ENCODE results near the gene BMP8A. TPM values are rescaled to one million over a fixed set of nuclear protein-coding genes. Genes with fewer than 3 reads are reported as not detected.
A peak's percentile ranks its signal among the peaks of the same experiment; 100 is the strongest.

BMP8A gene
- total and polyA plus RNA-seq, 3 experiments from 2014 or later = 0.18 TPM; not detected in 2

DNA sequence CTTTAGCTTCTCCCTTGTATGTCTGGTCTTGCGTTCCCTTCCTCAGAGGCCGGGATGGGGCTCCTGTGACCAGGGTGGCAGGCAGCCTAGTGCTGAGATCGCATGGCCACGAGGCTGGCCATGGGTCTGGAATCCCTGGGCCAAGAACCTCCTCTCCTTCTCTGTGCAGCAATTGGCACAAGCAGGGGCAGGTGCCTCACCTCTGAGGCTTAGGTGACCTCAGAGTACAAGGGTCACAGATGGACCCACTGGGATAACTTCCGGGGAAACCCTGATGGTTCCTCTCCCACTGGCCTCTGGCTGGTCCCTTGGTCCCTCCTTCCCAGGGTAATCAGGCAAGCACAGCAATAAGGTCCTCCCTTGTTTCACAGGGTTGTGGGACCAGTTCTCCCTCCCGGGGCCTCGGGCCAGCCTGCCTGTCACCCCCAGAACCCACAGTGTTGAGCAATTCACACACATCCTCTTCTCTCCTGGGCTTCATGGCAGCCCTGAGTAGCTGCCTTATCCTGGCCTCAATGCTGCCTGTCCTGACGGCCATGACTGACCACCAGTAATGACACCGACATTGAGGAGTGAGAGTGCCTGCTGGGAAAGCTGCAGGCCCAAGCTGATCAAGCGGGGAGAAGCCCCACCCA lies 38.6 kb downstream of the BMP8A start:
- no peaks in the 10 kb centered on the region for H3K9me3 Mint-ChIP-seq
- peaks cover 0 to 50% (median 10%) of the 10 kb centered on the region in 3 donors for H3K36me3 Mint-ChIP-seq
- ChIA-PET POLR2A (interaction anchor here (0.5 to 0.6 kb wide), 2 partner anchors 106 to 139 kb away, joined by 5 read pairs; no protein-coding TSS in a partner anchor), CTCF (interaction anchor here (3.4 kb wide), 1 partner anchor 9 kb away, joined by 7 read pairs; no protein-coding TSS in a partner anchor)
- no peak for DNase-seq
- Histone ChIP-seq H3K4me1 (ENCODE audit: insufficient read depth, low read length) (peaks cover 12% of the 10 kb centered on the region), H3K27me3 (ENCODE audit: insufficient read depth, low read length, poor library complexity, severe bottlenecking) (no peaks in the 10 kb centered on the region), H3K36me3 (ENCODE audit: insufficient read depth, low read length) (peaks cover 7% of the 10 kb centered on the region), H3K4me3 (ENCODE audit: low read length) (no peak overlapping the region), H3K9me3 (ENCODE audit: low read length) (no peaks in the 10 kb centered on the region), H3K27ac (ENCODE audit: low read depth, low read length) (no peak overlapping the region)
- peaks cover 0 to 1% of the 10 kb centered on the region in 2 donors for H3K27me3 Mint-ChIP-seq
- no peak overlapping the region for H3K4me3 Mint-ChIP-seq
- peaks cover 6 to 10% (median 8%) of the 10 kb centered on the region in 3 donors for H3K4me1 Mint-ChIP-seq
- peak overlapping the region in 1 of 8 donors; percentile 73 for H3K27ac Mint-ChIP-seq

DNA sequence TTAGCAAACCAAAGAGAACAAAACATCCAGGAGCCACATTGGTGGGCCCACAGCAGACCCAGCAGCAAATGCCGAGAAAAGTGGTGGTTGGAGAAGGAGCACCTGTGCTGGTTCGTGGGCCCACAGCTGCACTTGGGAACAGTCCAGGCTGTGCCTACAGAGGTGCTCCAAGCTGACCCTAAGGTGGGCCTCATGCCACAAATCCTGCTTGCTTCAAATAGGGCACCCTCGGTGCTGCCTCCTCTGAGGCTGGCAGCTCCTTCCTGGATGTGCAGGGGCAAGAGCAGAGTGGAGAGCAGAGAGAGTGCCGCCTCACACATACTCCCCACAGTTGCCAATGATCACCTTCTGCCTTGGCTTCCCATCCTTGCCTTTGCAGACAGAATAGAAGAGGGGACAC lies 40.1 kb downstream of the BMP8A start:
- ChIA-PET CTCF (no interaction called here), POLR2A (no interaction called here)
- Mint-ChIP-seq H3K27me3 (peaks cover 0 to 1% of the 10 kb centered on the region in 2 donors), H3K27ac (peak overlapping the region in 1 of 8 donors; percentile 43), H3K4me3 (no peak overlapping the region), H3K9me3 (no peaks in the 10 kb centered on the region), H3K36me3 (peaks cover 0 to 59% (median 10%) of the 10 kb centered on the region in 3 donors), H3K4me1 (no peaks in the 10 kb centered on the region)
- H3K27me3 ChIP-seq (ENCODE audit: insufficient read depth, low read length, poor library complexity, severe bottlenecking) = no peaks in the 10 kb centered on the region
- H3K27ac ChIP-seq (ENCODE audit: low read depth, low read length) = no peak overlapping the region
- no peak for DNase-seq
- peaks cover 7% of the 10 kb centered on the region for H3K36me3 ChIP-seq (ENCODE audit: insufficient read depth, low read length)
- no peaks in the 10 kb centered on the region for H3K4me1 ChIP-seq (ENCODE audit: insufficient read depth, low read length)
- no peak overlapping the region for H3K4me3 ChIP-seq (ENCODE audit: low read length)
- no peaks in the 10 kb centered on the region for H3K9me3 ChIP-seq (ENCODE audit: low read length)

DNA sequence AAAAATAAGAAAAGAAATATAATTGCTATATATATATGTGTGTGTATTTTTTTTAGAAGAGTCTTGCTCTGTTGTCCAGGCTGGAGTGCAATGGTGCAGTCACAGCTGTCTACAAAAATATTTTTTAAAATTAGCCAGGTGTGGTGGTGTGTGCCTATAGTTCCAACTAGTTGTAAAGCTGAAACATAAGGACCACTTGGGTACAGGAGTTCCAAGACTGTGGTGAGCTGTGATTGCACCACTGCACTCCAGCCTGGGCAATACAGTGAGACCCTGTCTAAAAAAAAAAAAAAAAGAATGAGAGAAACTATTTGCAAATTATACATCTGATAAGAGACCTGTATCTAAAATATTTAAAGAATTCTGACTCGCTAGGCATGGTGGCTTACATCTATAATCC lies 42.0 kb downstream of the BMP8A start:
- H3K4me1 ChIP-seq (ENCODE audit: insufficient read depth, low read length) = no peaks in the 10 kb centered on the region
- Mint-ChIP-seq H3K27ac (peak overlapping the region in 1 of 8 donors; percentile 58), H3K27me3 (peaks cover 0 to 1% of the 10 kb centered on the region in 2 donors), H3K4me1 (peaks cover 0 to under 1% (median 0%) of the 10 kb centered on the region in 3 donors), H3K9me3 (no peaks in the 10 kb centered on the region), H3K36me3 (peaks cover 0 to 59% (median 10%) of the 10 kb centered on the region in 3 donors), H3K4me3 (no peak overlapping the region)
- no peaks in the 10 kb centered on the region for H3K27me3 ChIP-seq (ENCODE audit: insufficient read depth, low read length, poor library complexity, severe bottlenecking)
- no peaks in the 10 kb centered on the region for H3K9me3 ChIP-seq (ENCODE audit: low read length)
- H3K4me3 ChIP-seq (ENCODE audit: low read length) = no peak overlapping the region
- CTCF ChIA-PET = no interaction called here
- DNase-seq = no peak
- no peaks in the 10 kb centered on the region for H3K36me3 ChIP-seq (ENCODE audit: insufficient read depth, low read length)
- H3K27ac ChIP-seq (ENCODE audit: low read depth, low read length) = no peak overlapping the region
- POLR2A ChIA-PET = no interaction called here

DNA sequence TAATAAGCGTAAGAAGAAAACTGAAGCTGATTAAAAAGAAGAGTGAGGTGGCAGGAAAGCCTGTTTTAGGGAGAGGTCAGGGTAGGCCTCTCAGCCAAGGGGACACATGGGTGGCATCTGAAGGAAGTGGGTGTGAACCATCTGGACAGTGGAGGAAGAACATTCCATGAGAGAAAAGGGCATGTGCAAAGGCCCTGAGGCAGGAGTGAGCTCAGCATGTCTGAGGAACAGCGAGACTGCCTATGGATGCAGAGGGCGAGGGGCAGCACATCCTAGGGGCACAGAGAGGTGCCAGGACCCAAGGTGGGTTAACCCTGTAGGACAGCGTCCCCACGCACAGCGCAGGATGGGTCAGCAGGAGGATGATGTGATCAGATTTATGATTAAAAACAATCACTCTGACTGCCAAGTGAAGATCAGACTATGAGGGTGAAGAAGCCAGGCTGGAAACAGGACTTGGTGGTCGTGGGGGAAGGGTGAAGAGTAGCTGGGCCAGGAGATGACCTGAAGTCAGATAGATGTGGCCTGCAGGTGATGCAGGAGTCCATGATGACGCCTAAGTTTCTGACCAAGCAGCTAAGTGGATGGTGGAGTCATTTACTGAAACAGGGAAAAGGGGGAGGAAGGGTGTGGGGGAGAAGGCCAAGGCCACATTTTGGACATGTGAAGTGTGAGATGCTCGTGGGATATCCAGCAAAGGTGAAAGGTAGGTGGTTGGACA lies 47.3 kb downstream of the BMP8A start:
- CTCF ChIA-PET = interaction anchor here (0.8 to 2.7 kb wide), 18 partner anchors 9 to 442 kb away, joined by 3 to 11 read pairs (median 3); no protein-coding TSS in a partner anchor
- no peak for DNase-seq
- H3K9me3 Mint-ChIP-seq = no peaks in the 10 kb centered on the region
- Histone ChIP-seq H3K4me3 (ENCODE audit: low read length) (no peak overlapping the region), H3K27me3 (ENCODE audit: insufficient read depth, low read length, poor library complexity, severe bottlenecking) (no peaks in the 10 kb centered on the region), H3K4me1 (ENCODE audit: insufficient read depth, low read length) (no peaks in the 10 kb centered on the region), H3K27ac (ENCODE audit: low read depth, low read length) (no peak overlapping the region), H3K9me3 (ENCODE audit: low read length) (no peaks in the 10 kb centered on the region), H3K36me3 (ENCODE audit: insufficient read depth, low read length) (no peaks in the 10 kb centered on the region)
- H3K27ac Mint-ChIP-seq = peak overlapping the region in 2 of 8 donors; percentile 8 to 15
- peaks cover 0 to 62% (median 2%) of the 10 kb centered on the region in 3 donors for H3K36me3 Mint-ChIP-seq
- no peaks in the 10 kb centered on the region for H3K27me3 Mint-ChIP-seq
- no peak overlapping the region for H3K4me3 Mint-ChIP-seq
- POLR2A ChIA-PET = no interaction called here
- peaks cover 0 to 11% (median 7%) of the 10 kb centered on the region in 3 donors for H3K4me1 Mint-ChIP-seq

DNA sequence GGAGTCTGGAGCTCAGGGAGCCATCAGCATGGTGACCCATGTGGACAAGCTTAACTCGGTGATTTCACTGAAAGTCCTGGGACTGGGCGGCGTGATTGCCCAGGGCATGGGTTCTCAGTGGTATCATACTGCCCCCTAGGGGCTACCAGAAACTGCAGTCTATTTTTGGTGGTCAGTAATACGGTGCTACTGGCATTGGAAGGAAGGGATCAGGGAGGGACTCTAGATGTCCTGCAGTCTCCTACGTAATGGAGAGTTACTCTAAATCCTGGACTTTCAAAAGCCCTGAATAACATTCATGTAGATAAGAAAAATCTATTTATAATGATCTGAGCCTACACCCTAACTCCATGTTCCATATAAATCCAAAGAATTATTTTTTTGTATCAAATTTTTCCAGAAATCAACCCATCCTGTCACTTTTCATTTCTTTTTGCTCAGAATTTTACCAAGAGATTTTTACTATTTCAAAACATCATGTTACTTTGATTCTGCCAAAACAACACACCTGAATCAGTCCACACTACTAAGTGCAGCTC lies 47.9 kb downstream of the BMP8A start:
- POLR2A ChIA-PET = no interaction called here
- H3K4me1 ChIP-seq (ENCODE audit: insufficient read depth, low read length) = no peaks in the 10 kb centered on the region
- DNase-seq = peak; percentile 20 to 52 (median 34)

DNA sequence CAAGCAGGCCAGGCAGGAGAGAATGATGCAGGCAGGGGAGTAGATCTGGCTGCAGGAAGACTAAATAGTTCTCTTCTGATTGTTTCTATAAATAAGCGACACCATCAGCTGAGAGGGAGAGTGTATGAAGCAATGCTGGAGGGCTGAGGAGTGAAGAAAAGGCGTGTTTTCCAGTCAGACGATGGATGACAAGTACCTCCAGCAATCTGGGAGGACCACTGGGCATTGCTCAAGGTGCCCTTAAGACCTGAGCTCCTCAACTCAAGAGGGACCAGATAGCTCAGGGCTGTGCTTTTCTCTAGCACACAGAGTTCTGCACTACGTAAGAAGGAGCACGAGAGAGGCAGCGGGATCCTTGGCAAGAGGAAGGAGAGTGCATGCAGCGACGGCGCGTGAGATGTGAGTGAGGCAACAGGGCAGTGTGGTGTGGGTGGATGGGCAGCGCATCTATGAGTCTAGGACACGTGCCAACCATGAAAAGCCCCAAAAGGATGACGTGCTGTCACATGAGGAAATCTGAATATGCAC lies 49.1 kb downstream of the BMP8A start:
- no peak overlapping the region for H3K27ac ChIP-seq (ENCODE audit: low read depth, low read length)
- peaks cover 0 to 59% (median 9%) of the 10 kb centered on the region in 3 donors for H3K36me3 Mint-ChIP-seq
- DNase-seq = no peak

More for the DNA sequence above, 47.9 kb downstream of the BMP8A start:
- Mint-ChIP-seq H3K36me3 (peaks cover 0 to 58% (median 2%) of the 10 kb centered on the region in 3 donors), H3K27me3 (no peaks in the 10 kb centered on the region), H3K9me3 (no peaks in the 10 kb centered on the region), H3K27ac (peak overlapping the region in 1 of 8 donors; percentile 70), H3K4me3 (no peak overlapping the region), H3K4me1 (peaks cover 0 to 11% (median 7%) of the 10 kb centered on the region in 3 donors)
- CTCF ChIA-PET = interaction anchor here (0.8 to 2.7 kb wide), 17 partner anchors 10 to 442 kb away, joined by 3 to 11 read pairs (median 3); no protein-coding TSS in a partner anchor
- no peak overlapping the region for H3K4me3 ChIP-seq (ENCODE audit: low read length)
- H3K9me3 ChIP-seq (ENCODE audit: low read length) = no peaks in the 10 kb centered on the region
- no peaks in the 10 kb centered on the region for H3K27me3 ChIP-seq (ENCODE audit: insufficient read depth, low read length, poor library complexity, severe bottlenecking)
- H3K36me3 ChIP-seq (ENCODE audit: insufficient read depth, low read length) = no peaks in the 10 kb centered on the region
- no peak overlapping the region for H3K27ac ChIP-seq (ENCODE audit: low read depth, low read length)

DNA sequence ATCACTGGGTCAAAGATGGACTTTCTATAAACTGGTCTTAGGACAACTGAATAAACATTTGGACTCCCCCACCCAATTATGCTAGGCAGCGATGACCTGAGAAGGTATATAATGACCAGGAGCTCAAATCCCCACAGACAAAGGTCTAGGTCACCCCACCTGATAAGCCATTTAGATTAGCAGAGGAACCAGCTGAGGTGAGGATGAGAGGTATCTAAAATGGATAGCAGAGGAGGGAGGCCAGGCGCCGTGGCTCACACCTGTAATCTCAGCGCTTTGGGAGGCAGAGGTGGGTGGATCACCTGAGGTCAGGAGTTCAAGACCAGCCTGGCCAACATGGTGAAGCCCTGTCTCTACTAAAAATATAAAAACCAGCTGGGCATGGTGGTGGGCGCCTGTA lies 51.5 kb downstream of the BMP8A start:
- no peak overlapping the region for H3K27ac Mint-ChIP-seq
- CTCF ChIA-PET = no interaction called here
- H3K9me3 ChIP-seq (ENCODE audit: low read length) = no peaks in the 10 kb centered on the region
- H3K27me3 Mint-ChIP-seq = no peaks in the 10 kb centered on the region
- no peak overlapping the region for H3K4me3 ChIP-seq (ENCODE audit: low read length)
- H3K4me1 Mint-ChIP-seq = peaks cover 0 to 11% (median 7%) of the 10 kb centered on the region in 3 donors
- no peak overlapping the region for H3K4me3 Mint-ChIP-seq
- no peaks in the 10 kb centered on the region for H3K4me1 ChIP-seq (ENCODE audit: insufficient read depth, low read length)
- no peaks in the 10 kb centered on the region for H3K9me3 Mint-ChIP-seq
- H3K36me3 ChIP-seq (ENCODE audit: insufficient read depth, low read length) = no peaks in the 10 kb centered on the region
- POLR2A ChIA-PET = no interaction called here
- no peaks in the 10 kb centered on the region for H3K27me3 ChIP-seq (ENCODE audit: insufficient read depth, low read length, poor library complexity, severe bottlenecking)
- H3K27ac ChIP-seq (ENCODE audit: low read depth, low read length) = no peak overlapping the region
- DNase-seq = no peak
- H3K36me3 Mint-ChIP-seq = peaks cover 0 to 66% (median 17%) of the 10 kb centered on the region in 3 donors

More for the DNA sequence above, 49.1 kb downstream of the BMP8A start:
- H3K27ac Mint-ChIP-seq = no peak overlapping the region
- H3K9me3 ChIP-seq (ENCODE audit: low read length) = no peaks in the 10 kb centered on the region
- H3K4me1 ChIP-seq (ENCODE audit: insufficient read depth, low read length) = no peaks in the 10 kb centered on the region
- no peaks in the 10 kb centered on the region for H3K27me3 Mint-ChIP-seq
- H3K4me3 Mint-ChIP-seq = no peak overlapping the region
- H3K4me3 ChIP-seq (ENCODE audit: low read length) = no peak overlapping the region
- H3K36me3 ChIP-seq (ENCODE audit: insufficient read depth, low read length) = no peaks in the 10 kb centered on the region
- H3K27me3 ChIP-seq (ENCODE audit: insufficient read depth, low read length, poor library complexity, severe bottlenecking) = no peaks in the 10 kb centered on the region
- H3K4me1 Mint-ChIP-seq = peaks cover 0 to 11% (median 7%) of the 10 kb centered on the region in 3 donors
- CTCF ChIA-PET = no interaction called here
- H3K9me3 Mint-ChIP-seq = no peaks in the 10 kb centered on the region
- POLR2A ChIA-PET = no interaction called here

DNA sequence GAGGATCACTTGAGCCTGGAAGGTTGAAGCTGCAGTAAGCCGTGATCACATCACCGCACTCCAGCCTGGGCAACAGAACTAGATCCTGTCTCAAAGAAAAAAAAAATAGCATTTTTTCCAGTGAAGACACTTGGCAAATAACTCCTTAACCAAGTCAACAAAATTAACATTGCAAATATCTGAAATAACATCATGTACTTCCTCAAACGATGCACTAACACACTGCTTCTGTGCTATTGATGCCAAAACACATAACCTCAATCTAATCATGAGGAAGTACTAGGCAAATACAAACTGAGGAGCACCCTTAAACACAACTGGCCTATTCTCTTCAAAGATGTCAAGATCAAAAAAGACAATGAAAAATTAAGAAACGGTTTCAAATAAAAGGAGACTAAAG lies 52.9 kb downstream of the BMP8A start:
- no peak for DNase-seq
- Mint-ChIP-seq H3K27ac (peak overlapping the region in 1 of 8 donors; percentile 22), H3K36me3 (peaks cover 0 to 68% (median 23%) of the 10 kb centered on the region in 3 donors), H3K27me3 (no peaks in the 10 kb centered on the region), H3K9me3 (no peaks in the 10 kb centered on the region), H3K4me1 (peaks cover 0 to 1% (median 0%) of the 10 kb centered on the region in 3 donors), H3K4me3 (no peak overlapping the region)
- POLR2A ChIA-PET = no interaction called here
- Histone ChIP-seq H3K4me1 (ENCODE audit: insufficient read depth, low read length) (no peaks in the 10 kb centered on the region), H3K4me3 (ENCODE audit: low read length) (no peak overlapping the region), H3K9me3 (ENCODE audit: low read length) (no peaks in the 10 kb centered on the region), H3K27me3 (ENCODE audit: insufficient read depth, low read length, poor library complexity, severe bottlenecking) (no peaks in the 10 kb centered on the region), H3K27ac (ENCODE audit: low read depth, low read length) (no peak overlapping the region), H3K36me3 (ENCODE audit: insufficient read depth, low read length) (no peaks in the 10 kb centered on the region)
- CTCF ChIA-PET = no interaction called here
